ENCODE data around the gene OR2T1.
"Not testable (repeated sequence)": the region's sequence is repeated elsewhere in the genome, so short reads cannot be mapped to it uniquely, and the experiment has no call there.

Gene OR2T1

GRCh38 chr1:248402748-248403147 lies at the start of gene OR2T1:
TSS of gene OR2T1 (plus strand) at chr1:248403048. CDS start at chr1:248406148, 3,100 bp downstream.
- no peak for DNase-seq

GRCh38 chr1:248359415-248359814 lies 43.4 kb upstream of the OR2T1 start:
- no peak for DNase-seq

GRCh38 chr1:248361121-248361715 lies 41.6 kb upstream of the OR2T1 start, which contains the start of gene OR2T4:
TSS of gene OR2T4 (plus strand) at chr1:248361665. CDS start at chr1:248361665, 0 bp downstream.
- DNase-seq = no peak

- DNase-seq = no peak
Observed at GRCh38 chr1:248366609-248367008, 36.2 kb upstream of the OR2T1 start.

GRCh38 chr1:248372394-248372793 lies 30.5 kb upstream of the OR2T1 start:
- DNase-seq = no peak

GRCh38 chr1:248373761-248374160 lies 29.1 kb upstream of the OR2T1 start:
- DNase-seq = no peak

- DNase-seq = no peak
Observed at GRCh38 chr1:248375446-248375845, 27.4 kb upstream of the OR2T1 start, which contains the start of gene OR2T6. TSS of gene OR2T6 (plus strand) at chr1:248375746. CDS start at chr1:248387609, 11,863 bp downstream.

GRCh38 chr1:248376916-248377315 lies 25.9 kb upstream of the OR2T1 start:
- DNase-seq = no peak

GRCh38 chr1:248380854-248381253 lies 22.0 kb upstream of the OR2T1 start:
- DNase-seq = no peak

- DNase-seq = no peak
Observed at GRCh38 chr1:248388426-248388825, 14.4 kb upstream of the OR2T1 start.

- no peak for DNase-seq
Observed at GRCh38 chr1:248393050-248393449, 9.8 kb upstream of the OR2T1 start.

- no peak for DNase-seq
Observed at GRCh38 chr1:248404024-248404423, 1.2 kb downstream of the OR2T1 start.

- DNase-seq = no peak
Observed at GRCh38 chr1:248406721-248407692, 4.2 kb downstream of the OR2T1 start.

GRCh38 chr1:248416226-248416625 lies 13.4 kb downstream of the OR2T1 start:
- DNase-seq = no peak

GRCh38 chr1:248417854-248418253 lies 15.0 kb downstream of the OR2T1 start:
- no peak for DNase-seq

- DNase-seq = no peak
Observed at GRCh38 chr1:248421384-248421783, 18.5 kb downstream of the OR2T1 start.

- DNase-seq = not testable (repeated sequence)
Observed at GRCh38 chr1:248427526-248428191, 24.8 kb downstream of the OR2T1 start.

GRCh38 chr1:248428192-248428533 lies 25.3 kb downstream of the OR2T1 start:
- DNase-seq = not testable (repeated sequence)

- not testable (repeated sequence) for DNase-seq
Observed at GRCh38 chr1:248431683-248432082, 28.8 kb downstream of the OR2T1 start.

GRCh38 chr1:248432201-248432600 lies 29.4 kb downstream of the OR2T1 start:
- not testable (repeated sequence) for DNase-seq

GRCh38 chr1:248433811-248434415 lies 31.1 kb downstream of the OR2T1 start:
- DNase-seq = not testable (repeated sequence)

- DNase-seq = not testable (repeated sequence)
Observed at GRCh38 chr1:248434913-248435312, 32.1 kb downstream of the OR2T1 start.

- DNase-seq = not testable (repeated sequence)
Observed at GRCh38 chr1:248436303-248436702, 33.5 kb downstream of the OR2T1 start.

All from stimulated activated CD8-positive, alpha-beta memory T cell treated with anti-CD3 and anti-CD28 coated beads, Interleukin-4, amount 100 ng/mL, for 48 hours (primary cell).